Thyroid gland (tissue), 4 donors: ENCODE measurements around the gene GLYATL1B.

Source experiments
- POLR2A ChIP-seq, 2 donors: fragments of 450-650 bp; IDR thresholded peaks; one replicate each; pipeline ENCODE4 v1.6.1; 2017; ENCODE audit warnings: antibody characterized with exemption in 2 of 2, mild to moderate bottlenecking in 2 of 2, moderate library complexity in 1 of 2
- TF ChIP-seq, protein P1 (sequence below), 6 experiments: fragments of 200-600 bp in 3 of 6; fragments of 450-650 bp in 3 of 6; sonication (generic) in 3 of 6; IDR thresholded peaks; one replicate each; pipeline ENCODE4 v1.5.1; 2016 to 2019; ENCODE audit warnings: antibody characterized with exemption in 6 of 6, mild to moderate bottlenecking in 2 of 6, inconsistent platforms in 1 of 6, moderate library complexity in 1 of 6

DNA sequence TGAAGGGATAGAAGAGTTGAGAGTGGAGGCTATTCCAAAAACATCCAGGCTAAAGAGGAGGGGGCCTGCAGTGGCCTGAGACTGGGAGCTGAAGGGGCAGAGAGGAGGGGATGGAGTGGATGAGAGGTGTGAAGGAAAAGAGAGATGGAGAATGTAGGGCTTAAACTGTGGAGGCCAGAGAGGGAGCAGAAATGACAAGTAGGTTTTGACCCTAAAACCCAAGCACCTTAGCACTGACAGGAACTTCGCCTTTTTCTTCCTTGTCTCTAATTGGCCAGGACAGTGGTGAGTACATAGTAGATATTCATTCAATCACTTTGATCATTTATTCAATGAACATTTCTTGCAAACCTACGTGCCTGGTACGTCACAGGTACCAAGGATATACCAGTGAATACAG lies 28.2 kb downstream of the GLYATL1B start:
- TF ChIP-seq POLR2A (IDR thresholded peaks at IDR 0.05): no peak
- TF ChIP-seq, protein P1, sequence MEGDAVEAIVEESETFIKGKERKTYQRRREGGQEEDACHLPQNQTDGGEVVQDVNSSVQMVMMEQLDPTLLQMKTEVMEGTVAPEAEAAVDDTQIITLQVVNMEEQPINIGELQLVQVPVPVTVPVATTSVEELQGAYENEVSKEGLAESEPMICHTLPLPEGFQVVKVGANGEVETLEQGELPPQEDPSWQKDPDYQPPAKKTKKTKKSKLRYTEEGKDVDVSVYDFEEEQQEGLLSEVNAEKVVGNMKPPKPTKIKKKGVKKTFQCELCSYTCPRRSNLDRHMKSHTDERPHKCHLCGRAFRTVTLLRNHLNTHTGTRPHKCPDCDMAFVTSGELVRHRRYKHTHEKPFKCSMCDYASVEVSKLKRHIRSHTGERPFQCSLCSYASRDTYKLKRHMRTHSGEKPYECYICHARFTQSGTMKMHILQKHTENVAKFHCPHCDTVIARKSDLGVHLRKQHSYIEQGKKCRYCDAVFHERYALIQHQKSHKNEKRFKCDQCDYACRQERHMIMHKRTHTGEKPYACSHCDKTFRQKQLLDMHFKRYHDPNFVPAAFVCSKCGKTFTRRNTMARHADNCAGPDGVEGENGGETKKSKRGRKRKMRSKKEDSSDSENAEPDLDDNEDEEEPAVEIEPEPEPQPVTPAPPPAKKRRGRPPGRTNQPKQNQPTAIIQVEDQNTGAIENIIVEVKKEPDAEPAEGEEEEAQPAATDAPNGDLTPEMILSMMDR (IDR thresholded peaks at IDR 0.05): no peak
